GM12878 (cell line): ENCODE data around the gene C4orf17. TPM values are rescaled to one million over a fixed set of nuclear protein-coding genes. Genes with fewer than 3 reads are reported as not detected.

ENCODE experiments used
- ATAC-seq: fragments of 200-7000 bp; cut with Tn5 transposase; 3 replicates; pipeline ENCODE4 v1.9.1; 2020; ENCODE audit warnings: mild to moderate bottlenecking, moderate library complexity
- BruUV-seq: library from RNA; stranded (reverse); fragments of 400-500 nt; replicated peaks from 2 replicates; lab custom pipeline; 2021; lab: Mats Ljungman, UMichigan
- CTCF ChIA-PET: fragments of 300-600 bp; sonication (Branson Sonifier 250); formaldehyde crosslinking; extraction: SDS; loops from one replicate; lab custom pipeline; 2021; ENCODE audit warnings: inconsistent platforms; lab: Yijun Ruan, JAX
- POLR2A ChIA-PET: fragments of 350-600 bp; formaldehyde crosslinking; extraction: SDS; loops from one replicate; lab custom pipeline; 2021; ENCODE audit warnings: inconsistent platforms; lab: Charles Lee
- RAD21 ChIA-PET: fragments of 300-600 bp; sonication (Branson Sonifier 250); formaldehyde crosslinking; loops from one replicate; lab custom pipeline; 2023; ENCODE audit warnings: antibody characterized with exemption; ENCODE audit not compliant: unreplicated experiment; lab: Charles Lee
- SMC1A ChIA-PET: fragments of 300-600 bp; sonication (Branson Sonifier 250); formaldehyde crosslinking; loops from one replicate; lab custom pipeline; 2023; ENCODE audit not compliant: unreplicated experiment, uncharacterized antibody; lab: Charles Lee
- DNase-seq: peaks from one replicate; pipeline ENCODE4 v3.0.0-alpha.2; 2011; ENCODE audit warnings: low read depth, low spot score
- FAIRE-seq: peaks from 3 replicates; lab custom pipeline; 2011; peaks lifted over from hg19 to GRCh38; lab: Jason Lieb, UNC
- H2AFZ ChIP-seq: 2 replicates; pipeline ENCODE4 v1.6.0; 2011; ENCODE audit warnings: low read depth, low read length, control low read depth; ENCODE audit not compliant: control insufficient read depth
- H3K27ac ChIP-seq: 2 replicates; pipeline ENCODE4 v1.5.1; 2011; ENCODE audit warnings: control low read depth; ENCODE audit not compliant: control insufficient read depth, insufficient read depth
- H3K27me3 ChIP-seq, 2 experiments: replicated peaks in 1 of 2; 2 replicates each; pipeline versions ENCODE4 v1.6.0 to v1.6.1; 2011; ENCODE audit warnings: low read length in 1 of 2; ENCODE audit not compliant: control insufficient read depth in 2 of 2, insufficient read depth in 2 of 2
- H3K36me3 ChIP-seq, 2 experiments: 2 replicates each; pipeline ENCODE4 v1.5.1; 2011; ENCODE audit warnings: low read length in 1 of 2; ENCODE audit not compliant: control insufficient read depth in 2 of 2, insufficient read depth in 2 of 2
- H3K4me1 ChIP-seq: 2 replicates; pipeline ENCODE4 v1.6.1; 2011; ENCODE audit warnings: mild to moderate bottlenecking, low read length, moderate library complexity, mixed read lengths; ENCODE audit not compliant: control insufficient read depth, insufficient read depth
- H3K4me2 ChIP-seq: 2 replicates; pipeline ENCODE4 v1.6.0; 2011; ENCODE audit warnings: control low read depth; ENCODE audit not compliant: control insufficient read depth, insufficient read depth
- H3K4me3 ChIP-seq: fragments of 200-600 bp; sonication (generic); 2 replicates; pipeline ENCODE4 v1.5.1; 2016
- H3K79me2 ChIP-seq: 2 replicates; pipeline ENCODE4 v1.6.0; 2011; ENCODE audit warnings: low read length; ENCODE audit not compliant: control insufficient read depth, insufficient read depth
- H3K9ac ChIP-seq: 2 replicates; pipeline ENCODE4 v1.8.0; 2011; ENCODE audit warnings: low read length, control low read depth, mixed read lengths; ENCODE audit not compliant: control insufficient read depth, insufficient read depth
- H3K9me3 ChIP-seq: replicated peaks from 3 replicates; pipeline ENCODE4 v1.5.1; 2011; ENCODE audit warnings: mild to moderate bottlenecking, low read length; ENCODE audit not compliant: control insufficient read depth, insufficient read depth
- H4K20me1 ChIP-seq: 2 replicates; pipeline ENCODE4 v1.6.0; 2011; ENCODE audit not compliant: control insufficient read depth, insufficient read depth
- CBX3 ChIP-seq: fragments of 200-600 bp; sonication (generic); IDR thresholded peaks from 2 replicates; pipeline ENCODE4 v1.6.1; 2016; ENCODE audit warnings: low read depth, borderline replicate concordance
- CHD1 ChIP-seq: IDR thresholded peaks from 2 replicates; pipeline ENCODE4 v1.6.1; 2012; ENCODE audit warnings: low read depth, low read length, improper control_type of control experiment
- CHD2 ChIP-seq: IDR thresholded peaks from 2 replicates; pipeline ENCODE4 v1.6.1; 2011; ENCODE audit warnings: low read depth, low read length, improper control_type of control experiment, borderline replicate concordance
- CHD4 ChIP-seq: fragments of 200-600 bp; sonication (generic); IDR thresholded peaks from 2 replicates; pipeline ENCODE4 v1.6.1; 2016; ENCODE audit warnings: mild to moderate bottlenecking
- EP300 ChIP-seq, 2 experiments: fragments of 150-350 bp in 1 of 2; IDR thresholded peaks; 2 replicates each; pipeline ENCODE4 v1.6.1; 2011 to 2012; ENCODE audit warnings: low read depth in 2 of 2, low read length in 2 of 2, borderline replicate concordance in 1 of 2, improper control_type of control experiment in 1 of 2, inconsistent platforms in 1 of 2; ENCODE audit not compliant: control insufficient read depth in 1 of 2
- FOS ChIP-seq: IDR thresholded peaks from 3 replicates; pipeline ENCODE4 v1.6.1; 2011; ENCODE audit warnings: borderline replicate concordance; ENCODE audit not compliant: insufficient read length; ENCODE audit errors: extremely low read depth
- IKZF2 ChIP-seq, 2 experiments: fragments of 450-650 bp; IDR thresholded peaks; 2 replicates each; pipeline ENCODE4 v1.6.1; 2017; ENCODE audit warnings: mild to moderate bottlenecking in 2 of 2, moderate library complexity in 2 of 2
- NFYA ChIP-seq: IDR thresholded peaks from 2 replicates; pipeline ENCODE4 v1.6.1; 2011; ENCODE audit warnings: low read depth, mild to moderate bottlenecking, low read length, improper control_type of control experiment, borderline replicate concordance
- PAX5 ChIP-seq: IDR thresholded peaks from 2 replicates; pipeline ENCODE4 v1.6.1; 2011; ENCODE audit warnings: low read depth, low read length, borderline replicate concordance
- RAD21 ChIP-seq: IDR thresholded peaks from 2 replicates; pipeline ENCODE4 v1.6.1; 2011; ENCODE audit warnings: mild to moderate bottlenecking, low read depth, low read length, moderate library complexity; ENCODE audit not compliant: insufficient read depth
- RAD51 ChIP-seq: fragments of 450-650 bp; IDR thresholded peaks from 2 replicates; pipeline ENCODE4 v1.6.1; 2016; ENCODE audit warnings: moderate library complexity, mild to moderate bottlenecking, inconsistent platforms
- RB1 ChIP-seq: fragments of 450-650 bp; formaldehyde crosslinking; IDR thresholded peaks from 2 replicates; pipeline ENCODE4 v1.6.1; 2017; ENCODE audit warnings: mild to moderate bottlenecking, borderline replicate concordance
- SMAD1 ChIP-seq: fragments of 450-650 bp; IDR thresholded peaks from 2 replicates; pipeline ENCODE4 v1.6.1; 2018; ENCODE audit warnings: mild to moderate bottlenecking, low read depth; ENCODE audit not compliant: partially characterized antibody
- SMAD5 ChIP-seq: IDR thresholded peaks from 2 replicates; pipeline ENCODE4 v1.6.1; 2016; ENCODE audit warnings: antibody characterized with exemption, low read depth
- SMARCA5 ChIP-seq: fragments of 450-650 bp; IDR thresholded peaks from 2 replicates; pipeline ENCODE4 v1.6.1; 2017; ENCODE audit warnings: mild to moderate bottlenecking
- TCF3 ChIP-seq: IDR thresholded peaks from 2 replicates; pipeline ENCODE4 v1.6.1; 2012; ENCODE audit warnings: low read depth, mild to moderate bottlenecking, low read length, borderline replicate concordance; ENCODE audit not compliant: insufficient read depth
- YY1 ChIP-seq: IDR thresholded peaks from 2 replicates; pipeline ENCODE4 v1.6.1; 2011; ENCODE audit warnings: low read depth, mild to moderate bottlenecking, low read length
- ZNF207 ChIP-seq: fragments of 450-650 bp; IDR thresholded peaks from 2 replicates; pipeline ENCODE4 v1.6.1; 2014; ENCODE audit warnings: antibody characterized with exemption, mild to moderate bottlenecking, borderline replicate concordance
- ZNF217 ChIP-seq: fragments of 450-650 bp; IDR thresholded peaks from 2 replicates; pipeline ENCODE4 v1.6.1; 2017; ENCODE audit warnings: antibody characterized with exemption, mild to moderate bottlenecking
- WGBS: methylation state at CpG from one replicate; pipeline ENCODE4 v1.1.6; 2016; ENCODE audit warnings: low lambda C conversion rate; ENCODE audit not compliant: insufficient replicate concordance, insufficient coverage; ENCODE audit errors: missing lambda C conversion rate; 5-methylcytosine and 5-hydroxymethylcytosine counted together
- in situ Hi-C: fragments of 300-500 bp; cut with MboI; formaldehyde crosslinking; loops from 9 replicates; pipeline ENCODE4 v1.14.3; 2018; ENCODE audit warnings: mixed read lengths
- intact Hi-C: fragments of 100-400 bp; cut with micrococcal nuclease; formaldehyde crosslinking; loops from one replicate; pipeline ENCODE4 v1.14.2; 2022; ENCODE audit not compliant: unreplicated experiment
- polyA plus RNA-seq, 11 experiments: library from polyadenylated mRNA; depleted of rRNA in 4 of 11; unstranded in 6 of 11; stranded (reverse) in 5 of 11; fragments of >200 nt; fragmentation: Nextera tagmentation in 4 of 11; fragmentation: Illumina TruSeq in 1 of 11; extraction: Ambion mirVana in 4 of 11; extraction: Trizol in 1 of 11; gene quantifications; 1 replicate in 1 of 11; 2 replicates in 10 of 11; pipeline versions ENCODE4 v1.2.1 to v1.2.3, GENCODE V29; 2011 to 2016; ENCODE audit warnings: inconsistent platforms in 2 of 11, missing spikeins in 2 of 11, low read depth in 1 of 11
- total RNA-seq, 4 experiments: library from RNA; depleted of rRNA in 3 of 4; stranded (reverse); fragments of >200 nt in 3 of 4; fragmentation: Illumina TruSeq in 1 of 4; extraction: Trizol in 1 of 4; gene quantifications; 2 replicates each; pipeline versions ENCODE4 v1.2.1 to v1.2.3, GENCODE V29; 2013 to 2021
- TF ChIP-seq, protein P1 (sequence below), 3 experiments: IDR thresholded peaks in 2 of 3; conservative IDR thresholded peaks in 1 of 3; 2 replicates each; pipeline ENCODE4 v1.5.1; 2011; ENCODE audit warnings: low read depth in 3 of 3, low read length in 3 of 3, mild to moderate bottlenecking in 3 of 3, control low read depth in 2 of 3, moderate library complexity in 2 of 3, inconsistent platforms in 1 of 3, mixed read lengths in 1 of 3; ENCODE audit not compliant: control insufficient read depth in 2 of 3, insufficient read depth in 1 of 3; ENCODE audit errors: extremely low read depth in 1 of 3

The C4orf17 gene
- total and polyA plus RNA-seq, 10 of the 15 experiments (the other 5 are each of a cell fraction or from before 2014, with no cell fraction given) = not detected

DNA sequence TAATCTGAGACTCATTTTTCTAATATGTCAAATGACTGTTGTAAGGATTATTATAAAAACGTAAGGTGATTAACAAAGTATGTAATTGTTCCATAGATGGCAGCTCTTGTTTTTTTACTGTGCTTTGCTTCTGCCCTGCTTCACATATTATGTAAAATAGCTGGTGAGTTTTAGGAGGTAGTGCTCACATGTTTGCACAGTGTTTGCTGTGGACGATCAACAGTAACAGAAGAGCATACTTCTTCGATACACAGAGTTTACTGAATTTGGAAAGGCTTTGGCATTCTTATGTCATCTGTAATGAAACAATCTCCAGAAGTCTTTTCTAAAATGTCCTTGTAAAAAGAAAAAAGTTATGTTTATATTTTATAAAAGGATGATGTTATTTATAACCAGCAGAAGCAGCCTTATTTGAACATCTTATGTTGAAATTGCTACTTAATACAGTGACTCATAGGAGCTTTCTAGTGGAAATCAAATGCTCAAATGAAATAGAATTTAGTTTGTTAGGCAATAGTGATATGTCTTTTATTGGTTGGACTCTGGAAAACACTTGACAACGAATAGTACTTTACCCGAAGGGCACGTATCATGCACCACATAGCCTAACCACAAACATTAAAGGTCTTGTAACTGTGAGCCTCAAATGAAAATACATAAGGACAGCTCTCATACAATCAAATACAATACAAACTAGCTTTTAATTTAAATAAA lies 61.9 kb downstream of the C4orf17 start (continued):
- TF ChIP-seq CHD1 (no peak), RAD51 (no peak), RAD21 (no peak), CBX3 (no peak)

DNA sequence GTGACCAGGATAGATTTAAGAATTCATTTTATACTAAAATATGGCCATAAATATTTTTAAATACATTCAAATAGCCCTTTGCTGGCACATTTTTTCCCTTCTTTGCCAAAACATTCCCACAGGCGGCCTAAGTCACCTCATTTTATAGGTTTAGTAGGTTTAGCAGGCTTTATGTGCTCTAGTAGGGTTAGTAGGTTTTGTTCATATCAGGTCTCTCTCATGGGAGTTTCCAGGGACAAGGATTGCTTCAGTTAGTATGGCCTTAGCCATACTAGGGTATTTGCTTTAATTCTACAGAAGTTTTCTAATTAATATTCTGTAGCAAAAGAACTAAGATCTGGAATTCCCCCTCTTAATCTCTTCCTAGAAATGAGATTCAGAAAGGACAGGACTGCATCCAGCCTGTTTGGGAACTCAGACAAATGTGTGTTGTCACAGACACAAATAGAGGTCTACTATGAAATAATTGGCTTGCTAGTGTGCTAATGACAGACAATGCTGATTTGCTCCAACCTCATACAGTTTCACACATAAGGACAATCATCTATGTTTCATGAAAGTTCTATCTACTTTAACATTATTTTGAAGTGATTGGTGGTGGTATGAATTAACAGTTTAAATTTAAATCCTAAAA lies 63.0 kb downstream of the C4orf17 start:
- ChIA-PET SMC1A (interaction anchor here (1.0 to 2.1 kb wide), 5 partner anchors 8 to 235 kb away, joined by 4 to 9 read pairs (median 4); partner anchors contain the start of gene TRMT10A), RAD21 (interaction anchor here (1.2 to 1.5 kb wide), 2 partner anchors 10 to 41 kb away, joined by 5 to 11 read pairs; partner anchors contain the start of gene TRMT10A), CTCF (interaction anchor here (0.8 to 1.3 kb wide), 7 partner anchors 10 to 313 kb away, joined by 3 to 7 read pairs (median 4); partner anchors contain the start of gene TRMT10A), POLR2A (interaction anchor here (1.4 kb wide), 1 partner anchor 11 kb away, joined by 5 read pairs; the partner anchor contains the start of gene TRMT10A)
- ATAC-seq (no peak; the same call in 2 of the 3 replicates), DNase-seq (no peak), FAIRE-seq (no peak)
- intact Hi-C loops = no loop called here
- no peaks in the 10 kb centered on the region for H3K9me3 ChIP-seq
- H3K4me3 ChIP-seq = no peak overlapping the region
- no TSS peak for BruUV-seq
- no peak overlapping the region for H3K4me2 ChIP-seq
- no peak overlapping the region for H3K27ac ChIP-seq
- no peaks in the 10 kb centered on the region for H3K27me3 ChIP-seq
- H2AFZ ChIP-seq = no peak overlapping the region
- H4K20me1 ChIP-seq = no peaks in the 10 kb centered on the region
- no peaks in the 10 kb centered on the region for H3K79me2 ChIP-seq
- peaks cover 7% of the 10 kb centered on the region for H3K4me1 ChIP-seq
- no peak overlapping the region for H3K9ac ChIP-seq
- in situ Hi-C loops = no loop called here
- WGBS = 13% methylated on average over 1 of the region's 1 CpG
- H3K36me3 ChIP-seq = no peaks in the 10 kb centered on the region
- TF ChIP-seq SMAD1 (no peak), TCF3 (no peak), SMAD5 (no peak), PAX5 (no peak), CHD2 (no peak), RB1 (no peak), ZNF217 (no peak), EP300 (IDR thresholded peaks at IDR 0.05; ENCODE audit: borderline replicate concordance in 1 of 2, control insufficient read depth in 1 of 2, low read depth in 2 of 2, low read length in 2 of 2) (no peak), FOS (no peak), NFYA (no peak), ZNF207 (no peak), SMARCA5 (no peak), YY1 (no peak), IKZF2 (IDR thresholded peaks at IDR 0.05) (no peak), CHD4 (no peak)
- TF ChIP-seq, protein P1, sequence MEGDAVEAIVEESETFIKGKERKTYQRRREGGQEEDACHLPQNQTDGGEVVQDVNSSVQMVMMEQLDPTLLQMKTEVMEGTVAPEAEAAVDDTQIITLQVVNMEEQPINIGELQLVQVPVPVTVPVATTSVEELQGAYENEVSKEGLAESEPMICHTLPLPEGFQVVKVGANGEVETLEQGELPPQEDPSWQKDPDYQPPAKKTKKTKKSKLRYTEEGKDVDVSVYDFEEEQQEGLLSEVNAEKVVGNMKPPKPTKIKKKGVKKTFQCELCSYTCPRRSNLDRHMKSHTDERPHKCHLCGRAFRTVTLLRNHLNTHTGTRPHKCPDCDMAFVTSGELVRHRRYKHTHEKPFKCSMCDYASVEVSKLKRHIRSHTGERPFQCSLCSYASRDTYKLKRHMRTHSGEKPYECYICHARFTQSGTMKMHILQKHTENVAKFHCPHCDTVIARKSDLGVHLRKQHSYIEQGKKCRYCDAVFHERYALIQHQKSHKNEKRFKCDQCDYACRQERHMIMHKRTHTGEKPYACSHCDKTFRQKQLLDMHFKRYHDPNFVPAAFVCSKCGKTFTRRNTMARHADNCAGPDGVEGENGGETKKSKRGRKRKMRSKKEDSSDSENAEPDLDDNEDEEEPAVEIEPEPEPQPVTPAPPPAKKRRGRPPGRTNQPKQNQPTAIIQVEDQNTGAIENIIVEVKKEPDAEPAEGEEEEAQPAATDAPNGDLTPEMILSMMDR (IDR thresholded peaks at IDR 0.05 in 2 of 3, conservative IDR thresholded peaks at IDR 0.05 in 1 of 3; ENCODE audit: control insufficient read depth in 2 of 3, extremely low read depth in 1 of 3, insufficient read depth in 1 of 3, low read depth in 3 of 3, low read length in 3 of 3) = no peak
